ENCODE measurements around the gene MEGF8.
"Not testable (repeated sequence)": the region's sequence is repeated elsewhere in the genome, so short reads cannot be mapped to it uniquely, and the experiment has no call there.

- not testable (repeated sequence) for TF ChIP-seq JUNB (IDR thresholded peaks at IDR 0.05); SMARCA5 (IDR thresholded peaks at IDR 0.05); ZNF24 (IDR thresholded peaks at IDR 0.05); BRCA1 (IDR thresholded peaks at IDR 0.05; ENCODE audit: low read depth, low read length); CTCF (IDR thresholded peaks at IDR 0.05 in 2 of 3, conservative IDR thresholded peaks at IDR 0.05 in 1 of 3; ENCODE audit: control insufficient read depth in 2 of 3, extremely low read depth in 1 of 3, insufficient read depth in 1 of 3, low read depth in 3 of 3, low read length in 3 of 3)
Observed at GRCh38 chr19:42339126-42339860, 13.9 kb downstream of the MEGF8 start.

Measured in GM12878 (cell line).